Gastroesophageal sphincter (tissue), 4 donors: Measurements from ENCODE around the gene KIF26B. TPM values are rescaled to one million over a fixed set of nuclear protein-coding genes. Genes with fewer than 3 reads are reported as not detected.

Experiments
- ATAC-seq: fragments of 150-250 bp; one replicate; pipeline ENCODE4 v1.9.1; 2016; ENCODE audit warnings: mild to moderate bottlenecking, moderate library complexity
- H3K27ac ChIP-seq, 4 donors: fragments of 200-600 bp; sonication (generic) in 3 of 4; 1 replicate in 3 of 4; 2 replicates in 1 of 4; pipeline ENCODE4 v1.5.1; 2016 to 2019
- H3K27me3 ChIP-seq: fragments of 200-600 bp; sonication (generic); one replicate; pipeline ENCODE4 v1.5.1; 2019
- H3K36me3 ChIP-seq, 2 donors: fragments of 200-600 bp; sonication (generic); one replicate each; pipeline ENCODE4 v1.5.1; 2019; ENCODE audit warnings: control low read depth in 1 of 2
- H3K4me1 ChIP-seq, 3 donors: fragments of 200-600 bp; sonication (generic); 1 replicate in 2 of 3; 2 replicates in 1 of 3; pipeline ENCODE4 v1.5.1; 2016 to 2019; ENCODE audit warnings: control low read depth in 2 of 3
- H3K4me3 ChIP-seq, 2 donors: fragments of 200-600 bp; sonication (generic); one replicate each; pipeline ENCODE4 v1.5.1; 2019; ENCODE audit warnings: mild to moderate bottlenecking in 1 of 2, moderate library complexity in 1 of 2
- H3K9me3 ChIP-seq, 3 donors: fragments of 200-600 bp; sonication (generic); one replicate each; pipeline ENCODE4 v1.5.1; 2017 to 2019; ENCODE audit warnings: control low read depth in 2 of 3
- EP300 ChIP-seq: sonication (generic); formaldehyde crosslinking; IDR thresholded peaks from one replicate; pipeline ENCODE4 v1.6.1; 2017; ENCODE audit warnings: antibody characterized with exemption, mild to moderate bottlenecking
- POLR2A ChIP-seq, 2 donors: fragments of 450-650 bp; IDR thresholded peaks; one replicate each; pipeline ENCODE4 v1.6.1; 2017; ENCODE audit warnings: antibody characterized with exemption in 2 of 2, mild to moderate bottlenecking in 2 of 2, moderate library complexity in 1 of 2
- POLR2AphosphoS5 ChIP-seq: sonication (generic); formaldehyde crosslinking; IDR thresholded peaks from one replicate; pipeline ENCODE4 v1.6.1; 2017; ENCODE audit warnings: antibody characterized with exemption
- WGBS, 2 donors: methylation state at CpG; one replicate each; pipeline ENCODE4 v1.1.5; 2018; ENCODE audit warnings: low coverage in 1 of 2; 5-methylcytosine and 5-hydroxymethylcytosine counted together
- total RNA-seq, 4 donors: library from RNA; depleted of rRNA; stranded (reverse); fragments of >200 nt; gene quantifications; one replicate each; pipeline ENCODE4 v1.1.0, GENCODE V29; 2016
- TF ChIP-seq, protein P1 (sequence below), 4 experiments: fragments of 200-600 bp in 2 of 4; fragments of 450-650 bp in 2 of 4; sonication (generic) in 1 of 4; IDR thresholded peaks; one replicate each; pipeline ENCODE4 v1.5.1; 2017 to 2019; ENCODE audit warnings: antibody characterized with exemption in 4 of 4, mild to moderate bottlenecking in 2 of 4, moderate library complexity in 2 of 4

Gene KIF26B
- total RNA-seq, 4 donors from 2014 or later, result 0.62 to 1.9 (median 0.97) TPM

DNA sequence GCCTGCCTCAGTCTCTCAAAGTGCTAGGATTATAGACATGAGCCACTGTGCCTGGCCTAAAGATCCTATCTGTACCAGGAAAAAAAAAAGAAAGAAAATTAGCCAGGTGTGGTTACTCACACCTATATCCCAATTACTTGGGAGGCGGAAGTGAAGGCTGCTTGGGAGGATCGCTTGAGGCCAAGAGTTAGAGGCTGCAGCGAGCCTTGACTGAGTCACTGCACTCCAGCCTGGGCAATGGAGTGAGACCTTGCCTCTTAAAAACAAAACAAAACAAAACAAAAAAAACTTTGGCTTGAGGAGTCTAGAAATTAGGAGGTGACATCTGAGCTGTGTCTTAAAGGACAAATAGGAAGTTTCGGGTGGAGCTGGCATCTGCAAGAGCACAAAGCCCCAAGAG lies 38.7 kb upstream of the KIF26B start:
- no peaks in the 10 kb centered on the region for H3K36me3 ChIP-seq
- WGBS, 2 donors, result 78 to 83% methylated on average over 1 to 4 of the region's 4 CpGs
- ATAC-seq, result no peak
- H3K9me3 ChIP-seq, result no peaks in the 10 kb centered on the region
- H3K27ac ChIP-seq, result no peak overlapping the region
- no peaks in the 10 kb centered on the region for H3K4me1 ChIP-seq
- H3K4me3 ChIP-seq, result no peak overlapping the region
- TF ChIP-seq EP300, result no peak
- no peak for TF ChIP-seq POLR2A (IDR thresholded peaks at IDR 0.05)
- TF ChIP-seq, protein P1, sequence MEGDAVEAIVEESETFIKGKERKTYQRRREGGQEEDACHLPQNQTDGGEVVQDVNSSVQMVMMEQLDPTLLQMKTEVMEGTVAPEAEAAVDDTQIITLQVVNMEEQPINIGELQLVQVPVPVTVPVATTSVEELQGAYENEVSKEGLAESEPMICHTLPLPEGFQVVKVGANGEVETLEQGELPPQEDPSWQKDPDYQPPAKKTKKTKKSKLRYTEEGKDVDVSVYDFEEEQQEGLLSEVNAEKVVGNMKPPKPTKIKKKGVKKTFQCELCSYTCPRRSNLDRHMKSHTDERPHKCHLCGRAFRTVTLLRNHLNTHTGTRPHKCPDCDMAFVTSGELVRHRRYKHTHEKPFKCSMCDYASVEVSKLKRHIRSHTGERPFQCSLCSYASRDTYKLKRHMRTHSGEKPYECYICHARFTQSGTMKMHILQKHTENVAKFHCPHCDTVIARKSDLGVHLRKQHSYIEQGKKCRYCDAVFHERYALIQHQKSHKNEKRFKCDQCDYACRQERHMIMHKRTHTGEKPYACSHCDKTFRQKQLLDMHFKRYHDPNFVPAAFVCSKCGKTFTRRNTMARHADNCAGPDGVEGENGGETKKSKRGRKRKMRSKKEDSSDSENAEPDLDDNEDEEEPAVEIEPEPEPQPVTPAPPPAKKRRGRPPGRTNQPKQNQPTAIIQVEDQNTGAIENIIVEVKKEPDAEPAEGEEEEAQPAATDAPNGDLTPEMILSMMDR (IDR thresholded peaks at IDR 0.05), result no peak
- no peak for TF ChIP-seq POLR2AphosphoS5
- no peaks in the 10 kb centered on the region for H3K27me3 ChIP-seq

DNA sequence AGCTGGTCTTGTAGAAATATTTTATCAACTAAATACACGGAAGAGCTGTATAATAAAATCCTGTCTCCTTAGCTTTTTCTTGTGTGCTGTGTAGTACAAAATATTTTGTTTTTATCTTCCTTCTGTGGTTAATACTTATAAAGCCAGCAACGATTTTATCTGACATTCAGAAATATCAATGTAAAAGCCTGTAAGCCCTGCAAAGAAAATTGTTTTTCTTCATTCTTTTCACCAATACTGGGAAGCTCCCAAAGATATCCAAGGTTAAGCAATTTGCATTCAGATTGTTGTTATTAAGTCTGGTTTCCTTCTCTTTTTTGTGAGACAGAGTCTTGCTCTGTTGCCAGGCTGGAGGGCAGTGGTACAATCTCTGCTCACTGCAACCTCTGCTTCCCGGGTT lies 38.0 kb upstream of the KIF26B start:
- no peak for ATAC-seq
- Histone ChIP-seq H3K4me1 (no peaks in the 10 kb centered on the region), H3K36me3 (peaks cover 0 to 2% of the 10 kb centered on the region in 2 donors), H3K27me3 (no peaks in the 10 kb centered on the region), H3K4me3 (no peak overlapping the region), H3K27ac (no peak overlapping the region), H3K9me3 (no peaks in the 10 kb centered on the region)
- TF ChIP-seq POLR2A (IDR thresholded peaks at IDR 0.05) (no peak), EP300 (no peak), POLR2AphosphoS5 (no peak)
- TF ChIP-seq, protein P1 (IDR thresholded peaks at IDR 0.05), result no peak
- whole genome bisulfite sequencing, 2 donors, result 42 to 89% methylated on average over 3 of the region's 3 CpGs

DNA sequence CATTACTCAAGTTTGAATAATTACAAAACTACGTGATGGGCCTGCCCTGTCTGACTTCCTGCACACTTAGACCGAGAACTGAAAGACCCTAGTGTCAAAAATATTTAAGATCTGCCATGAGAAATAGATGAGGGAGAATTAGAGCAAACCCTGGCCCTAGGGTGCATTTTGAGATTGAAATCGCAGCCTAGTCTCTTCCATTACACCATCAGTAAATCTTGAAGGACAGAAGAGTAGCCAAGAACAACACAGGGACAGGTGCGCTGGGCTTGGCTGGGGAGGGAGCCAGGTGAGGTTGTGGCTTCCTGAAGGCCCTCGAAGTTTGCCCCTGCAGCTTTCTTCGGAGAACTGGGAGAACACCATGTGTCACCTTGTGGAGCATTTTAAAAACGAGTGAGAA lies 36.7 kb upstream of the KIF26B start:
- Histone ChIP-seq H3K27ac (no peak overlapping the region), H3K9me3 (no peaks in the 10 kb centered on the region), H3K27me3 (no peaks in the 10 kb centered on the region), H3K36me3 (peaks cover 0 to 13% of the 10 kb centered on the region in 2 donors), H3K4me1 (no peaks in the 10 kb centered on the region), H3K4me3 (no peak overlapping the region)
- no peak for ATAC-seq
- TF ChIP-seq EP300 (no peak), POLR2A (IDR thresholded peaks at IDR 0.05) (no peak), POLR2AphosphoS5 (no peak)
- TF ChIP-seq, protein P1 (IDR thresholded peaks at IDR 0.05), result no peak
- WGBS, 2 donors, result 82% methylated on average over 7 of the region's 7 CpGs; no CpG with 5 or more reads in 1 of the 2 donors

DNA sequence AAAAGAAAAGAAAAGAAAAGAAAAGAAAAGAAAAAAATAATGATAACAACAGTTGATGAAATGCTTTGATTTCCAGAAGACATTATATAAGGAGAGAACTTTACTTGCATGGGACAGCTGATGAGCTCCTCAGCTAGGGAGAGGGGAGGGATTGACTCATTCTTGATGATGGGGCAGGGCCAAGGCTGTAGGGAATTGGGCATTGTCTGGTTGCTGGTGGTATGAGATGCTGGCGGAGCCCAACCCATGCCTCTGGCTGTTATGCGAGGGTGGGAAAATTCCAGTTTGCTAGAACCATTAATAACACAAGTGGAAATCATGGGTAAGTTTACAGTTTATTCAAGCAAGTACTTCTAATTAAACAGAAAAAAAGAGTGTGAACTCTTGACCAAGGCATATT lies 36.0 kb upstream of the KIF26B start:
- peaks cover 0 to 19% of the 10 kb centered on the region in 2 donors for H3K36me3 ChIP-seq
- H3K4me1 ChIP-seq, result no peaks in the 10 kb centered on the region
- no peak overlapping the region for H3K27ac ChIP-seq
- ATAC-seq, result no peak
- no peak for TF ChIP-seq POLR2AphosphoS5
- no peak for TF ChIP-seq EP300
- TF ChIP-seq, protein P1 (IDR thresholded peaks at IDR 0.05), result no peak
- TF ChIP-seq POLR2A (IDR thresholded peaks at IDR 0.05), result no peak
- no peak overlapping the region for H3K4me3 ChIP-seq
- 80 to 96% methylated on average over 2 of the region's 2 CpGs for WGBS, 2 donors
- no peaks in the 10 kb centered on the region for H3K9me3 ChIP-seq
- H3K27me3 ChIP-seq, result no peaks in the 10 kb centered on the region

DNA sequence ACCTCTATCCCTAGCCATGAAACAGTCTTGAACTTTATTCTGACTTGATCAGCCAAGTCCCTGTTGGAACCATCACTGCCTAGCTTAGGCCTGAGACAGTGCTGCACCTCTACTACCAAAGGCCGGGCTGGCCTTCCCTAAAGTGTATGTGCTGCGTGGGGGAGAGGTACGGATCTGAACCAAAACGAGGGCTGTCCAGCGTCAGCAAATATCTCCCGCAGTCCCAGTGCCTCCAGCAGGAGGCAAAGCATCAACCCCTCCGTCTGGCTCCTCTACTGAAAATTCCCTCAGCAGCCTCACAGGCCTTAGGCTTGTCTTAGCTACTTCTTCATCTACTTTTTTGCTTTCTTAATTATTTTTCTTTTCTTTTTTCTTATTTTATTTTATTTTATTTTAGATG lies 33.3 kb upstream of the KIF26B start:
- Histone ChIP-seq H3K27ac (no peak overlapping the region), H3K4me1 (no peaks in the 10 kb centered on the region), H3K9me3 (no peaks in the 10 kb centered on the region), H3K27me3 (no peaks in the 10 kb centered on the region), H3K4me3 (no peak overlapping the region), H3K36me3 (peaks cover 0 to 29% of the 10 kb centered on the region in 2 donors)
- ATAC-seq, result no peak
- WGBS, 2 donors, result 91 to 92% methylated on average over 2 to 4 of the region's 7 CpGs
- no peak for TF ChIP-seq POLR2A (IDR thresholded peaks at IDR 0.05)
- no peak for TF ChIP-seq EP300
- TF ChIP-seq POLR2AphosphoS5, result no peak
- TF ChIP-seq, protein P1 (IDR thresholded peaks at IDR 0.05), result no peak
